ENCODE data around the gene ITPKB.
"Not testable (repeated sequence)": the region's sequence is repeated elsewhere in the genome, so short reads cannot be mapped to it uniquely, and the experiment has no call there.

Gene ITPKB

GRCh38 chr1:226651041-226651731, 87.9 kb downstream of the ITPKB start:
- DNase-seq (ENCODE audit: low read depth), result no peak

DNA sequence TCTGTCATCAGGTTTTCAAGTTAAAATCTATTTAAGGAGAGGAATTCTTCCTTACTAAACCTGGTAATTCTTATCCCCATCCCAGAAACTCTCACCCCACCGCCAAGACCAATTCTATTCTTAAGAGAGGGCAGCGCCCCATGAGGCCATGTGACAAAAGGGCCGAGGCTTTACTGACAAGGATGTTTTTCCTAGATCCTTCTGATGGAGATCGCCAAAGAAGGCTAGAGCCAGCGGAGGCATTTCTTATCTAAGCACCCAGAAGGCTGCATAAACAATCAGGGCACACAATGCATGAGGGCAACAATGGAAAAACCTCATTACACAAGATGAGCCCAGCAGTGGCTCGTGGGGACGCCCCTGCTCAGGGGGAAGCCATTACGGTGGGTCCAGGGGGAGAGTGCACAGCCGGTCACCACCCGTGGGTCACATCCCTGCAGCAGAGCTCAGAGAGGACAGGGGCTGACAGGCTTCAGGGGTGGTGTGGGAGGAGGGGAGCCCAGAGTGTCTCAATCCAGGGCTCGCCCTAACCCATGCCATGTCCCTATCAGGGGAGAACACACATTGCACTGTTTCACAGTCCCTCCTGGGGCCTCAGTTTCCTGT, 88.7 kb downstream of the ITPKB start:
- no peak for DNase-seq (ENCODE audit: low read depth)

DNA sequence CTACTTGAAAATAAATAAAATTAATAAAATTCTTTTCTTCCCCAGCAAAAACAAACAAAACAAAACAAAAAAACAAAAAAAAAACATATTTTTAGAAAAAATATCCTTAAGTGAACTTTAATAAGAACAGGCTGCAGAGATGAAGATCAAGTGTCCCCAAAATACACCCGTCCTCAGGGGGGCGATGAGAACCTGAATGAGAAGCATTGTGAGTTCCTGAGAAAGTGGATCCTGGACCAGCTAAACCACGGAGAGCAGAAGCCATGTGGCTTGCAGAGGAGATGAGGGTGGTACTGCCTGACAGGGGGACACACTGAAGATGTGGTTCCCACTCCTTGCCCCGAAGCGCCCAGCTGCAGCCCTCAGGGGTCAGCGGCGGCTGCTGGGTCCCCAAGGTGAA, 89.3 kb downstream of the ITPKB start:
- no peak for DNase-seq (ENCODE audit: low read depth)

DNA sequence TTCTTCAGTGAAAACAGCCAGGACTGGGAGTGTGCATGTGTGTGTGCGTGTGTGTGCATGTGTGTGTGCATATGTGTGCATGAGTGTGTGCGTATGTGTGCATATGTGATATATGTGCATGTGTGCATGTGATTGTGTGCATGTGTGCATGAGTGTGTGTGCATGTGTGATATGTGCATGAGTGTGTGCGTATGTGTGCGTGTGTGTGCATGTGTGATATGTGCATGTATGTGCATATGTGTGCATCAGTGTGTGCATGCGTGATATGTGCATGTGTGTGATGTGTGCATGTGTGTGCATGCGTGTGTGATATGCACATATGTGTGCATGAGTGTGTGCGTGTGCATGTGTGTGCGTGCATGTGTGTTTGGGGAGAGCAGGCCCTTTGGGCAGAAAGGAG, 89.8 kb downstream of the ITPKB start:
- DNase-seq (ENCODE audit: low read depth), result no peak

GRCh38 chr1:226648421-226648820, 90.7 kb downstream of the ITPKB start:
- no peak for DNase-seq (ENCODE audit: low read depth)

DNA sequence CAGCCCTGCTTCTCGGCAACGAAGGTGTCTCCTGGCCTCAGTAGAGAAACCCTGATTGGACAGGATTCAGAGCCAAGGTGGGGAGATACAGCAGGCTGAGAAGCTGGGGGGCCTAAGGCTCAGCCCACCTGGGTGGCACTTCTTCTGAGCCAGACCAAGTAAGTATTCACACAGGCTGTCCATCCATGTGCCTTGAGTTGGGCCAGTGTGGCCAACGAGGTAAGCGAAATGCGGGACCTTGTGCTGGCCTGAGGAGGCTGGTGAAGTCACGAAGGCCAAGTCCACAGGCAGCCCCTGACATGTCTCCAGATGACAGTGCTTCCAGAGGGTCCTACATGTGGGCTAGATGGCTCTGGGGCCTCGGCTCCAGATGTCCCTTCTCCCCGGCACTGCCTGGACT, 91.4 kb downstream of the ITPKB start:
- DNase-seq (ENCODE audit: low read depth), result no peak

DNA sequence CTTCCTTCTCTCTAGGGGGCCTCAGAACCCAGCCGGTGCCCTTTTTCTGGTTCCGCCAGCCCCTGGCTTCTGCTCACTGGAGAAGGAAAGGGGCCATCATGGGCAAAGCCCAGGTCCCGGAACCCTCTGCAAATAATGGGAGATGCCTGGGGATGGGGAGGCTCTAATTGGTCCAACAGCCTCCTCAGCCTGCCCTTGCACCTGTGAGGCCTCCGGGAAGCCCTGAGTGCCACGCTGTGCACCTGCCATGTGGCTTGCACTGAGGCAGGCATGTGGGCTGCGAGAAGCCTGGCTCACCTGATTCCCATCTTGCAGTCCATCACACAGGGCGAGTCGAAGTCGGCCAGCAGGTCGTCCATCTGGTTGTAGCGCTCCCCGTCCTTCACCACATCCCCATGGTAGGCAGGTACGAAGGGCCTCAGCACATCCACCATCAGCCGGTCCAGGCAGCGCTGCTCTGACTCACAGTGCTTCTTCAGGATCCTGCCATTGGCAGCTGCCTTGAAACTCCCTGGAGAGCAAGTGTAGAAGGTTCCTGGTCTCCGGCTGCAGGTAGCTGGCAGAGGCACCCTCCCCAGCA, 92.1 kb downstream of the ITPKB start:
- DNase-seq (ENCODE audit: low read depth), result no peak

- DNase-seq (ENCODE audit: low read depth), result no peak
Observed at GRCh38 chr1:226646026-226646869, 92.8 kb downstream of the ITPKB start.

DNA sequence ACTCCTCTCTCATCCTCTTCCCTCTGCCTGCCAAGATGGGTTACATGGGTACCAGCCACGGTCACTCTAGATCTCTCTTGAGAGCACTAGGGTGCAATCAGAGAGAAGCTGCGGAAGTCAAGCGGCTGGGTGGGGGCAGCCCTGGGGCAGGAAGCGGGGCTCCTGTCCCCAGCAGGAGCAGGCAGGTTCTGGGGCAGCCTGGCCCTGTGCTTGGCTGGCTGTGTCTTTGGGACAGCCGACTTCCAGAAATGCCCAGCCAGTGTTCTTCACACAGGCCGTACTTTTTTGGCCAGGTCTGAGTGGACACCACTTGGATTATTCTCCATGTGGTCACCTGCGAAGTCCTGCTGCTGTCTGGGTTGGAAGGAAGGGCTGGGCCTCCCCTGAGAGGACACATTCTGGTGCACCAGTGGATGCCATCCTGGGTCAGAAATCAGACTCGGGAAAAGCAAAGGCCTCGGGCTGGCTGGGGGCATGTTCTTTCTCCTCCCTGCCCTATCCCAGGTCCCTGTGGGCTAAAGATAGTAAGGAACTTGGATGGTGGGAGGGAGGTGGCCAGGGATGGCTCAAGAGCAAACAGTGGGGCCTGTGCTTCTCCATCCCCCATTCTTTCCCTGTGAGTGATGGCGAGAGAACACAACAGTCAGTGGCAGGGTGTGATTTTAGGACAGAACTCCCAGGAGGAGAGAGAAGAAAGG, 93.7 kb downstream of the ITPKB start:
- DNase-seq (ENCODE audit: low read depth), result no peak

DNA sequence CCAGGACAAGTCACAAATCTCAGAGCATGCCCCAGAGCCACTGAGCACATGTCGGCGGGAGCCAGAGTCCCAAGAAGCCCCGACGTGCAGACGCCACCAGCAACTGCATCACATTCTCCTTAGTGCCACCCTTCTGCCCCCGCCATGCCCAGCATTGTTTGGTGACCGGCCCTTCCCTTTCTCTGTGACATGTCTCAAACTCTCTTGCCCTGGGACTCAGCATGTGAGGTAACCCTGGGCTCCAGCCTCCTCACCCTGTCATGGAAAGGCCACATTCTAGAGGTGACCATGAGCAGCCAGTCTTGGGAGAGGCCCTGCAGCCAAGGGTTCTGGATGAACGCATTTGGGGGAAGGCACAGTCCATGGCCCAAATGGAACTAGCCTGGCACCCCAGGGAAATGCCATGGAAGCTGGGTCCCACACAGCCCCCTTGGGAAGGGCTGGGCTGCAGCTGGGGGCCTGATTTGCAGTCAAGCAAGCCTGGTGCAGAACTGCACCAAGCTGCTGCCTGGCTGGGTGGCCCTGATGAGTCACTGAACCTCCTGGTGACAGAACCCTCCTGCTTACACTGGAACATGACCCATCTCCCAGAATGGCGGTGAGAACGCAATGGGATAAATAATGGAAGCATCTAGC, 94.4 kb downstream of the ITPKB start:
- DNase-seq (ENCODE audit: low read depth), result no peak

DNA sequence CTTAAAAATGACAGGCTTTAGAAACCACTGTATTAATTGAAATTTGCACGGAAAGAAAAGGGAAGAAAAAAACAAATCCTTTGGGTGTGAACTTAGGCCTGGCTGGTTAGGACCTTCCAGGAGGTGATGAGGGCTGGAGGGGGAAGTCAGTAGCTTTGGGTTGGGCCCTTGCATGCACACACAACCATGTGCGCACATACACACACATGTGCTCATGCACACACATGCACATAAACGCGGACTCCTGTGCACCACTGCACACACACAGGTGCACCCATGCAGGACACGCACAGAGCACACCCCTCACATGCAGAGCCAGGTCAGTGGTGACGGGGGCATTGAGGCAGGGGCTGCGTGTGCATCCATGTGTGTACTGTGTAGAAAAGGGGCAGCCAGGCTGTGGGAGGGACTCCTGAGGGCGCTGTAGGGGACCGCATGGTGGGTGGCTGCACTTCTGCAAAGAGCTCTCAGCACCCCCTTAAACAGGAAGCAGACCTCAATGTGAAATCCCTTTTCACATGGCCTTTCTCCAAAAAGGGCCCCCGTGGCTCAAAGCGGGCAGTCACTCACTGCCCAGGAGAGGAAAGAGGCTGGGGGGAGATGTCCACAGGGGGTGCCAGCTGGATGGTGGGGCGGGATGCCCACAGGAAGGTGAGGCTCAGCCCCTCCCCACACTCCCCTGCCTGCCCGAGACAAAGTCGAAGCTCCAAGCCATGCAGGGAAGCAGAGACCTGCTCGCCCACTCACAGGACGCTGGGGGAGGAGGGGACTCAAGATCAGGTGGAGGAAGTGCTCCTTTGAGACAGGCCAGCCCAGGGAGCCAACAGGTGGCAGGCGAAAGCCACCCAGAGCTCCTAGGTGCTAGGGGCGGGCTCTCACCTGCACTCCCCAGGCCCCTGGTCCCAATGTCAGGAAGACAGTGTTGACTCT, 95.2 kb downstream of the ITPKB start:
- no peak for DNase-seq (ENCODE audit: low read depth)

DNA sequence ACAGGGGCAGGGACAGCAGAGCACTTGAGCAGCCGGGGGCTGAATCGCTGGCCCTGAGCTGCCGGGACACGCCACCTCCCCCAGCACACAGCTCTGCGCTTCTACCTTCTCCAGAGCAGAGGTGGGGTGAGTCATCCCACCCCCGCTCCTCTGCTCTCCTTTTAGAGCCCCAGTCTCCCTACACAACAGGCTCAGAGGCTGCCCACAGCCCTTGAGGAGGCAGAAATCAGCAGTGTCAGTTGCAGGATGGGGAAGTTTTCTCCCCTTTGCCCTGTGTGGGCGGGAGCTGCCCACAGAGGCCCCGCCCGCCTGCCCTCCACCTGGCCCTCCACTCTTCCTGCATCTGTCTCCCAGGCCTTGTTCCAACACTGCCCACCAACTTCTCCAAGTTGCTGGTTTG, 95.9 kb downstream of the ITPKB start:
- DNase-seq (ENCODE audit: low read depth), result peak; percentile 43

- DNase-seq (ENCODE audit: low read depth), result no peak
Observed at GRCh38 chr1:226642421-226642820, 96.7 kb downstream of the ITPKB start.

DNA sequence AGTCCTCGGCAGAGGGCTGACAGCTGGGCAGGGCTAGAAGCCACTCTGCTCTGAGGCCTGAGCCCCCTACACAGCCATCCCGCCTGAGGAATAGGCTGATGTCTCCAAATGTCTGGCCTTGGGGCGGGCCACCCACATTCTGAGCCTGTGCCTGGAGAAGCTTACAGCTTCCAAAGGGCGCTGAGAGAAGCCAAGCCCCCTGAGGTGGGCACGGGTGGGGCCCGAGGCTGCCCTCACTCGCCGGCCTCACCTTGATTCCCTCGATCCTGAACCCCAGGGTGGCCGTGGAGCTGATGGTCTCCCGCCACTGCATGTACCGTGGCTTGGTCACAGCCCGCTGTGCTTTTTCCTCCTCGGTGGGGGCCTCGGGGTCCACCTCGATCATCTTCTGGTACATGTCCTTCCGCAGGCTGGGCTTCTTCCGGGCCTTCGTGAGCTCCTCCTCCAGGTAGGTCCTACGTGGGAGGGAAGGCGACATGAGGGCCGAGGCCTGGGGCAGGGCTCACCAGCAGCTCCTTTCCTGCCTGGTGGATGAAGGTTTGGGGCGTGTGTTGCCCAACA, 97.3 kb downstream of the ITPKB start:
- DNase-seq (ENCODE audit: low read depth), result no peak

- DNase-seq (ENCODE audit: low read depth), result no peak
Observed at GRCh38 chr1:226640321-226641136, 98.6 kb downstream of the ITPKB start.

DNA sequence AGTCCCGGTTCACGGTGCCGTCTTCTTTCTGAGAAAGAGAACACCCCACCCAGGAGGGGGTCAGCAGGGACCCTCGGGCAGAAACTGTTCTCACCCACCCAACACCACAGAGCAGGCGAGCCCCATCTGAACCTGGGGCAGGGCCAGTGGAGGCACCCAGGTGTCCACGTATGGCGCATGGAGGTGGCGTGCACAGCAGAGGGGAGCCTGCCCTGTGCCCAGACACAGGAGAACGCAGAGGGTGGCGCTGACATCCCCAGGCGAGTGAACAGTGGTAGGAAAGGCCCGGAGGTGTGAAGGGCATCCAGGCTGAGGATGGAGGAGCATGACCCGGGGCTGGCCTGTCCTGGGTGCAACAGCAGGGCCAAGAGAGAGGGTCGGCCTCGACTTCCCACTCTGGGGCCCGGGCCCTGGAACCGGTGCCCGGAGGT, 99.4 kb downstream of the ITPKB start:
- no peak for DNase-seq (ENCODE audit: low read depth)

DNA sequence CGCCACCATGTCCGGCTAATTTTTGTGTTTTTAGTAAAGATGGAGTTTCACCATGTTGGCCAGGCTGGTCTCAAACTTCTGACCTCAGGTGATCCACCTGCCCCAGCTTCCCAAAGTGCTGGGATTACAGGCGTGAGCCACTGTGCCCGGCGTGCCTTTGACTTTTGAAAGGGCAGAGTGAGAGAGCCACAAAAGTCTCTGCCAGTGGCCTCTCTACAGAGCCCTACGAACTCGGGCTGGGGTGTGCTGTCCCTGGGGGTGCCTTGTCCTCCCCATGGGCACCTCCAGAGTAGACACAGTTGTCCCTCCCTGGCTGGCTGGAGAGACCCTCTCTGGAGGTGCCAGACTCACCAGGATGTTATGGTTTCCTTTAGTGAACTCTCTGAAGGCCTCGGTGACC, 99.9 kb downstream of the ITPKB start:
- not testable (repeated sequence) for DNase-seq (ENCODE audit: low read depth)

GRCh38 chr1:226638608-226639007, 100.5 kb downstream of the ITPKB start:
- no peak for DNase-seq (ENCODE audit: low read depth)

DNA sequence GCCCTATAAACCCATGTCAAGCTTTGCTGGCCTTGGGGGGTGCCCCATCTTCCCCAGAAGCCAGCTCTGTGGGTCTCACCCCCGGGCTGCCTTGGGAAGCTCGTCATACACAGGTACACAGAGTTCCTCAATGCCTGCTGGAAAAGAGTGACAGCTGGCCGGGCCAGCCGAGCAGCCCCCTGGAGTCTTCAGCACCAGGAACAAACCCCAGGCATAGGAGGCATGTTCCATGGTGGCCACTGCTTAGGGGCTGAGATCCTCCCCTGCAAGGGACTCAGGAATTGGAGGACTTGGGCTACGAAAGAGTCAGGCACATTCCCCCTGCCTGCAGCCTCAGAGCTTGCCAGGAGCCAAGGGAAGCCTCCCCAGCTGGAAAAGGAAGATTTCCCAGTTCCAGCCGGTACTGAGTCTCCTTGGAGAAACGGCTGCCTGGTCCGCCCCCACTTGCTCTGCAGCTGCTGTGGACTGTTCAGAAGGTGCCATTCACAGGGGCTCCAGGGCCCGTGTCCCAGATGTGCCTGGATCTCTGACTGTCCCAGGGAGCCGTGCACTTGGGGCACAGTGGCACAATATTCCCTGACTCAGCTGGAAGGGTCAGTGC, 101.0 kb downstream of the ITPKB start:
- DNase-seq (ENCODE audit: low read depth), result no peak

Measured in T-helper 22 cell (primary cell).